ENCODE measurements around the gene ARAP1.
A peak's percentile ranks its signal among the peaks of the same experiment; 100 is the strongest.

DNA sequence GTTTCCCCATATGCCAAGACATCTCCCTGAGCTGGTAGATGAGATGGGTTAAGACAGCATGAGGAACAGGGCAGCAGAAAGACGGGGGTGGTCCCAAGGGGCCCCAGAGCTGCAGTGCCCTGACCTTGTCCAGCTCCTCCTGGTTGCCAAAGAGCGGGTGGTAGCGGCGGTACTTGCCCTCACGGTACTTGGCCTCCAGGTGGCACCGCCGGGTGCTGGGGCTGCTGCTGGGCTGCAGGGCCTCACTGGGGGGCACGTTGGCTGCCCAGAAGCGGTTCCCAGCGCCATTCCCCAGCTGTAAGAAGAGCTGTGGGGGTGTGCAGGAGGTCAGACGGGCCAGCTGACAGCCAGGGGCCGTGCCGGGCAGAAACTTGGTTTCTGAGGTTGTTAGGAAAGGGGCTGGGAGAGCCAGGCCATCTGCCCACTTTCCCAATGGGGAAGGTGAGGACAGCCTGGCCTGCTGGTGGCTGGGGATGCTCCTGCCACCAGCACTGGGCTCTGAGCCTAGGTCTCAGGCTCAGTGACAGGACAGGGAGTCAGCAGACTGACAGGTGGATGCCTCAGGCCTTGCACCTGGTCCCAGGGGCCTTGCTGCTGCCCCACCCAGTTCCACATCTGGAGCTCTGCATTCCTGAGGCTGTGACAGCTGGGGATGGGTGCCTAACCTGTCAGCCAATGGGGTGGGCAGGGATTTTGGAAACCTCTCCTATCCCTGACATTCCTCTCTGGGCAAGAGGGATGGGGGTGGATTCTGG is 48.0 kb downstream of the ARAP1 start:
- TF ChIP-seq, protein P1, sequence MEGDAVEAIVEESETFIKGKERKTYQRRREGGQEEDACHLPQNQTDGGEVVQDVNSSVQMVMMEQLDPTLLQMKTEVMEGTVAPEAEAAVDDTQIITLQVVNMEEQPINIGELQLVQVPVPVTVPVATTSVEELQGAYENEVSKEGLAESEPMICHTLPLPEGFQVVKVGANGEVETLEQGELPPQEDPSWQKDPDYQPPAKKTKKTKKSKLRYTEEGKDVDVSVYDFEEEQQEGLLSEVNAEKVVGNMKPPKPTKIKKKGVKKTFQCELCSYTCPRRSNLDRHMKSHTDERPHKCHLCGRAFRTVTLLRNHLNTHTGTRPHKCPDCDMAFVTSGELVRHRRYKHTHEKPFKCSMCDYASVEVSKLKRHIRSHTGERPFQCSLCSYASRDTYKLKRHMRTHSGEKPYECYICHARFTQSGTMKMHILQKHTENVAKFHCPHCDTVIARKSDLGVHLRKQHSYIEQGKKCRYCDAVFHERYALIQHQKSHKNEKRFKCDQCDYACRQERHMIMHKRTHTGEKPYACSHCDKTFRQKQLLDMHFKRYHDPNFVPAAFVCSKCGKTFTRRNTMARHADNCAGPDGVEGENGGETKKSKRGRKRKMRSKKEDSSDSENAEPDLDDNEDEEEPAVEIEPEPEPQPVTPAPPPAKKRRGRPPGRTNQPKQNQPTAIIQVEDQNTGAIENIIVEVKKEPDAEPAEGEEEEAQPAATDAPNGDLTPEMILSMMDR (IDR thresholded peaks at IDR 0.05; ENCODE audit: low read depth, low read length): peak; percentile 8
- no peak for TF ChIP-seq POLR2A (IDR thresholded peaks at IDR 0.05; ENCODE audit: extremely low read depth, insufficient read length)
- TF ChIP-seq, protein P2, sequence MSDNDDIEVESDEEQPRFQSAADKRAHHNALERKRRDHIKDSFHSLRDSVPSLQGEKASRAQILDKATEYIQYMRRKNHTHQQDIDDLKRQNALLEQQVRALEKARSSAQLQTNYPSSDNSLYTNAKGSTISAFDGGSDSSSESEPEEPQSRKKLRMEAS (IDR thresholded peaks at IDR 0.05; ENCODE audit: low read depth, low read length): no peak
